NCI-H187 treated with DMSO at 0.1 percent for 48 hours (cell line): ENCODE measurements around the gene SMIM7.
"Not testable (repeated sequence)": the region's sequence is repeated elsewhere in the genome, so short reads cannot be mapped to it uniquely, and the experiment has no call there.

ENCODE experiments used
- DNase-seq: peaks from one replicate; lab custom pipeline; 2025; lab: John Stamatoyannopoulos, UW

The SMIM7 gene

DNA sequence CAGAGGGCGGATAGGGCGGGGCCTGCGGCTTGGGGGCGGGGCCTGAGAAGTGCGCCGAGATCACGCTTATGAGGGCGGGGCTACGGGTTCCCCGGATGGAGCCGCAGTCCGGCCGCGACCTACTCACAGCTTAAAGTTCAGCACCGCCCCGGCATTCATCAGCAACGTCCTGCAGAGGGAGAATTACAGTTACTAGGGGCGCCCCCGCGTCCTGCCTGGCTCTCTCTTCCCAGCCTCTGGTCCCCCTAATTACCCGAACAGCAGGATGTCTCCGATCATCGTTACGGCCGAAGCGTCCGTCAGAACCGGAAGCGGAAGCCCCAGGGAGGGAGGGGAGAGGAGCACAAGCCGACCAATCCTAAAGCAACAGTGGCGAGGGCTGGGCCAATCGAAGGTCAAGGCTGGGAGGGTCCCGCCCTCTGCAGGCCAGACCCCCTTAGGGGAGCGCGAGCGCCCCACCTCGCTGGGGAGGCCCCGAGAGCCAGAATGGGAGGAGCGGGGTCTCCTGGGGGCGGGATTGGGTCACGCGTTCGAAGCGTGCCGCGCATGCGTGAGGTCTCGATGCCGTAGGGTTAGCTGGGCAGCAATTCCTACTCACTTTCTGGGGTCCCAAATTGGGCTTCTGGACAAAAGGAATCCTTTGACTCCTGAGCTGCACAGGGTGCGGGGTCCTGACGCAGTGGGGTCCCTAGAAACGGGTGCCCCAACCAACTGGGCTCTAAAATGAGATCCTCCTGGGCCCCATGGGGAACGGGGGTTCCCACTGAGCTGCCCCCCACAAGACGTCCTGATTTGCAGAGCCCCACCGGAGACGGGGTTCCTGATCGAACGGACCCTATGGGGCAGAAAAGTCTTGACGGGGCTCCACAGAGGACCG, at the start of gene SMIM7:
TSS of gene SMIM7 (minus strand) at position 313 of the 877 bp plus-strand sequence. CDS start at position 279, 34 bp downstream.
- DNase-seq, result peak; percentile 76

DNA sequence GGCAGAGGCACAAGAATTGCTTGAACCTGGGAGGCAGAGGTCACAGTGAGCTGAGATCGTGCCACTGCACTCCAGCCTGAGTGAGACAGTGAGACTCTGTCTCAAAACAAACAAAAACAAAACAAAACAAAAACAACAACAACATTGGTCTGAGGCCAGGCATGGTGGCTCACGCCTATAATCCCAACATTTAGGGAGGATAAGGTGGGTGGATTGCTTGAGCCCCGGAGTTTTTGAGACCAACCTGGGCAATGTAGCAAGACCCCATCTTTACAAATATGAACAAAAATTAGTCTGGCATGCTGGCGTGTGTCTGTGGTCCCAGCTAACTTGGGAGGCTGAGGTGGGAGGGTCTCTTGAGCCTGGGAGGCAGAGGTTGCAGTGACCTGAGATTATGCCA, 43.7 kb upstream of the SMIM7 start:
- no peak for DNase-seq

DNA sequence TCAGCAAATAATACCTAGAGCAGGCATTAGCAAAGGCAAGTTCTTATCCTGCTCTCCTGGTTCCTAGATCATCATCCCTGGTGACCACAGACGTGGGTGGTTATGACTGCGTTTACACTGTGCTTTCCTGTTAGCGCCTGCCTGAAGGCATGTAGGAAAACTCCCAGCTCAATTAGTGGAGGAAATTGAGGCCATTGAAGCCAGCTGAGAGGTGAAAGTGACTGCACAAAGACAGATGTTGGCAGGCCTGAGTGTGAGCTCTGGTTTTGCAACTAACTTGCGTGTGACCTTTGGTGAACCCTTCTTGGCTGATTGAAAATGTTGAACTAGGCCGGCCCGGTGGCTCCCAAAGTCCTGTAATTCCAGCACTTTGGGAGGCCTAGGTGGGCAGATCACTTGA, 42.2 kb upstream of the SMIM7 start:
- DNase-seq, result no peak

- DNase-seq, result no peak
These were observed 39.0 kb upstream of the SMIM7 start for GRCh38 chr19:16698914-16699313.

- DNase-seq, result no peak
These were observed 28.1 kb upstream of the SMIM7 start for GRCh38 chr19:16688084-16688483.

DNA sequence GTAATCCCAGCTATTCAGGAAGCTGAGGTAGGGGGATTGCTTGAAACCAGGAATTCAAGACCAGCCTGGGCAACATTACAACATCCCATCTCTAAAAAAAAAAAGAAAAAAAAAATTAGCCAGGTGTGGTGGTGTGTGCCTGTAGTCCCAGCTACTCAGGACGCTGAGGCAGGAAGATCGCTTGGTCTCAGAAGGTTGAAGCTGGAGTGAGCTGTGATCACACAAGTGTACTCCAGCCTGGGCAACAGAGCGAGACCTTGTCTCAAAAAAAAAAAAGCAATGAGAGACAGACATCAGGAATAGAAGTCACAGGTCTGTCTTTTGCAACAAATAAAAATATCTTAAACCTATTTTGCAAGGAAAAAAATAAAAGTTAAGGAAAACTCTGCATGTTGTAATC, 24.3 kb upstream of the SMIM7 start:
- DNase-seq, result no peak

- no peak for DNase-seq
These were observed 22.6 kb upstream of the SMIM7 start for GRCh38 chr19:16682539-16682938.

GRCh38 chr19:16679811-16680210, 19.9 kb upstream of the SMIM7 start:
- no peak for DNase-seq

GRCh38 chr19:16678498-16678897, 18.6 kb upstream of the SMIM7 start:
- DNase-seq, result no peak

DNA sequence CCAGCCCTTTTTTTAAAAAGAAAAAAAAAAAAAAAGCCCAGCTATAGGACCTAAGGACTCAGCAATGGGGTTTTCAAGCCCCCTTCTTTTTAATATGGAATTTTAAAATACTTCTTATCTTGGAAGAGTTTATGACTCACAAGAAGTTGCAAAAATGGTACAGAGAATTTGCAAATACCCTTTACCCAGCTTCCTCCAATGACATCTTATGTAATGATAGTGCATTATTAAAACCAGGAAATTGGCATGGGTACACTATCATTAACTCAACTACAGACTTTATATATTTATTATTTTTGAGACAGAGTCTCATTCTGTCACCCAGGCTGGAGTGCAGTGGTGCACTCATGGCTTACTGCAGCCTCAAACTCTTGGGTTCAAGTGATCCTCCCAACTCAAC, 17.1 kb upstream of the SMIM7 start:
- DNase-seq, result no peak

- no peak for DNase-seq
These were observed 16.3 kb upstream of the SMIM7 start for GRCh38 chr19:16676101-16676798.

DNA sequence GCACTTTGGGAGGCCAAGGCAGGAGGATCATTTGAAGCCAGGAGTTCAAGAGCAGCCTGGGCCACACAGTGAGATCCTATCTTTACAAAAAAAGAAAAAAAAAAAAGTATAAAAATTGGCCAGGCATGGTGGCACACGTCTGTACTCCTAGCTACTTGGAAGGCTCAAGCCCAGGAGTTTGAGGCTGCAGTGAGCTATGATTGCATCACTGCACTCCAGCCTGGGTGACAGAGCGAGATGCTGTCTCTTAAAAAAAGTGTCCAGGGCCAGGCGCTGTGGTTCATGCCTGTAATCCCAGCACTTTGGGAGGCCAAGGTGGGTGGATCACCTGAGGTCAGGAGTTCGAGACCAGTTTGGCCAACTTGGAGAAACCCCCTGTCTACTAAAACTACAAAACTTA, 13.9 kb upstream of the SMIM7 start:
- DNase-seq, result not testable (repeated sequence)

GRCh38 chr19:16673231-16673630, 13.3 kb upstream of the SMIM7 start:
- no peak for DNase-seq

GRCh38 chr19:16671652-16672274, 11.8 kb upstream of the SMIM7 start:
- no peak for DNase-seq

- DNase-seq, result no peak
These were observed 10.3 kb upstream of the SMIM7 start for GRCh38 chr19:16670291-16670690.

DNA sequence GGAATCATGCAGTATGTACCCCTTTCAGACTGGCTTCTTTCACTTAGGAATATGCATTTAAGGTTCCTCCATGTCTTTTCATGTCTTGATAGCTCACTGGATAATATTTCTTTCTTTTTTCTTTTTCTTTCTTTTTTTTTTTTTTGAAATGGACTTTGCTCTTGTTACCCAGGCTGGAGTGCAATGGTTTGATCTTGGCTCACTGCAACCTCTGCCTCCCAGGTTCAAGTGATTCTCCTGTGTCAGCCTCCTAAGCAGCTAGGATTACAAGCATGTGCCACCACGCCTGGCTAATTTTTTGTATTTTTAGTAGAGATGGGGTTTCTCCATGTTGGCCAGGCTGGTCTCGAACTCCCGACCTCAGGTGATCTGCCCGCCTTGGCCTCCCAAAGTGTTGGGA, 8.8 kb upstream of the SMIM7 start:
- DNase-seq, result not testable (repeated sequence)

GRCh38 chr19:16668176-16668575, 8.2 kb upstream of the SMIM7 start:
- DNase-seq, result no peak

GRCh38 chr19:16661480-16662034, 1.6 kb upstream of the SMIM7 start:
- no peak for DNase-seq

DNA sequence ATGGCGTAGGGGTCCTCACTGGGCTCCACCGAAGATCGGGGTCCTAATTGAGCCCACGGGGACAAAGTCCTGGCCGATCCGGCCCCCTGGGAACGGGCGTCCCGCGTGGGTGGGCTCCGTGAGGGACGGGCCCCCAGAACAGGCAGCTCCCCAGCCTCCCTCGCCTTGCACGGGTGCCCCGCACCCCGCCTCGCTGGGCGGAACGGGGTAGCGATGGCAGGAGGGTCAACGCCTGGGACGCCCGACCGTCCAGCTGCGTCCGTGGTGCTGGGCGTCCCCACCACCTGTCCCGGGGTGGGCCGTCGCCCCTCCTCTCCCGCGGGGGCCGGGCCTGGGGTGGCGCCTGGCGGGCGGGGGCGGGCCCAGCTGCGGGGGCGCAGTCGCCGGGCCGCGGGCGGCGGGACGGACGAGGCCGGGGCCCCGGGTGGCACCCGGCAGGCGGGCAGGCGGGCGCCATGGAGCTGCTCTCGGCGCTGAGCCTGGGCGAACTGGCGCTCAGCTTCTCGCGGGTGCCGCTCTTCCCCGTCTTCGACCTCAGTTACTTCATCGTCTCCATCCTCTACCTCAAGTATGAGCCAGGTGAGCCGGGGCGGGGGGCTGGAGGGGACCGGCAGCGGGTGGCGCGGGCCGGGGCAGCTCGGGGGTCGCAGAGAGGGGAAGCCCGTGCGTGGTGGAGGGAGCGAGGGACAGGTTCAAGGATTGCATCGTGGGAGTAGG, 977 bp upstream of the SMIM7 start, which contains the start of gene TMEM38A:
TSS of gene TMEM38A (plus strand) at position 377 of the 717 bp plus-strand sequence. CDS start at position 456, 79 bp downstream.
- DNase-seq, result no peak

- DNase-seq, result no peak
These were observed 496 bp downstream of the SMIM7 start for GRCh38 chr19:16659464-16659831.

GRCh38 chr19:16657384-16657783, 2.6 kb downstream of the SMIM7 start:
- no peak for DNase-seq

DNA sequence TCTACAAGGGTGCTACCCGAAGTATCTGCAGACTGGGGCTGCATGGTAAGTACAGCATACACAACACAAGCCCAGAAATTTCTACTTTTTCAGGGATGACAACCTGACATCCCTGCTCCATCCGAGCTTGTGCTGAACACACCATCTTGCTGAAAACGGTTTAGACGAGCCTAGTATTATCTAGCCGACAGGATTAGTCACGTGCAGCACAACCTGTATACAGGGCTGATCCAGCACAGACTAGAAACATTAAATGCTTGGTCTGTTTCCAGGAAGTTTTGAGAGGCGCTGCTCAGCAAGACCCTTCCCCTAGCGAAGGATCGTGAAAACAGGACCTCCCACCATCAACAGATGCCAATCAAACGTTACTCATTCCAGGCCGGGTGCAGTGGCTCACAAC, 4.2 kb downstream of the SMIM7 start:
- DNase-seq, result no peak
